HepG2 (cell line): ENCODE results near the gene RARG. TPM values are rescaled to one million over a fixed set of nuclear protein-coding genes. Genes with fewer than 3 reads are reported as not detected.

Source experiments
- ATAC-seq: fragments of 200-7000 bp; cut with Tn5 transposase; 3 replicates; pipeline ENCODE4 v1.9.1; 2020; ENCODE audit warnings: mild to moderate bottlenecking, moderate library complexity
- BruUV-seq: library from RNA; stranded (reverse); fragments of 400-500 nt; replicated peaks from 2 replicates; lab custom pipeline; 2021; lab: Mats Ljungman, UMichigan
- CTCF ChIA-PET: fragments of 300-600 bp; formaldehyde crosslinking; extraction: SDS; loops from one replicate; lab custom pipeline; 2021; ENCODE audit warnings: low total read pairs, inconsistent platforms, low intra/inter-chr PET ratio; lab: Yijun Ruan, JAX
- POLR2A ChIA-PET: fragments of 350-600 bp; sonication (Branson Sonifier 250); formaldehyde crosslinking; loops from one replicate; lab custom pipeline; 2020; ENCODE audit warnings: antibody characterized with exemption, inconsistent platforms; lab: Yijun Ruan, JAX
- DNase-seq: peaks from one replicate; pipeline ENCODE4 v3.0.0-alpha.2; 2015; ENCODE audit warnings: low spot score
- FAIRE-seq: peaks from 3 replicates; lab custom pipeline; 2011; peaks lifted over from hg19 to GRCh38; lab: Jason Lieb, UNC
- H2AFZ ChIP-seq: one replicate; pipeline ENCODE4 v1.6.1; 2011; ENCODE audit warnings: low read length, inconsistent platforms
- H3K27ac ChIP-seq: fragments of 300-600 bp; 3 replicates; pipeline ENCODE4 v1.8.0; 2011; ENCODE audit warnings: mixed run types, mild to moderate bottlenecking, mixed read lengths, low read length, inconsistent platforms; ENCODE audit not compliant: insufficient read depth; ENCODE audit errors: extremely low read length
- H3K27me3 ChIP-seq, 2 experiments: fragments of 200-600 bp in 1 of 2; 2 replicates in 1 of 2; 3 replicates in 1 of 2; pipeline versions ENCODE4 v1.6.0 to v1.8.0; 2011; ENCODE audit warnings: low read length in 2 of 2, mild to moderate bottlenecking in 2 of 2, moderate library complexity in 2 of 2, inconsistent platforms in 1 of 2; ENCODE audit not compliant: insufficient read depth in 2 of 2, control insufficient read depth in 1 of 2
- H3K36me3 ChIP-seq, 2 experiments: fragments of 200-600 bp in 1 of 2; replicated peaks in 1 of 2; 2 replicates in 1 of 2; 3 replicates in 1 of 2; pipeline versions ENCODE4 v1.5.1 to v1.8.0; 2011; ENCODE audit warnings: low read length in 2 of 2, inconsistent platforms in 1 of 2; ENCODE audit not compliant: insufficient read depth in 2 of 2, control insufficient read depth in 1 of 2
- H3K4me1 ChIP-seq: 2 replicates; pipeline ENCODE4 v1.5.1; 2012; ENCODE audit warnings: low read length, inconsistent platforms; ENCODE audit not compliant: insufficient read depth
- H3K4me2 ChIP-seq: 2 replicates; pipeline ENCODE4 v1.6.0; 2011; ENCODE audit warnings: low read depth, low read length, inconsistent platforms
- H3K4me3 ChIP-seq, 3 experiments: fragments of 200-600 bp in 1 of 3; sonication (generic), shearing (Covaris generic) in 1 of 3; replicated peaks in 1 of 3; 2 replicates each; pipeline ENCODE4 v1.5.1; 2011 to 2016; ENCODE audit warnings: low read length in 3 of 3, inconsistent platforms in 2 of 3, low read depth in 2 of 3, mild to moderate bottlenecking in 2 of 3, control low read depth in 1 of 3, mixed read lengths in 1 of 3; ENCODE audit not compliant: insufficient read depth in 1 of 3
- H3K79me2 ChIP-seq: one replicate; pipeline ENCODE4 v1.6.1; 2011; ENCODE audit warnings: low read length, inconsistent platforms; ENCODE audit not compliant: insufficient read depth
- H3K9ac ChIP-seq: 2 replicates; pipeline ENCODE4 v1.6.0; 2011; ENCODE audit warnings: mild to moderate bottlenecking, low read depth, low read length, inconsistent platforms; ENCODE audit not compliant: insufficient read depth
- H3K9me3 ChIP-seq: 2 replicates; pipeline ENCODE4 v1.5.1; 2012; ENCODE audit warnings: mild to moderate bottlenecking, low read length
- H4K20me1 ChIP-seq: 2 replicates; pipeline ENCODE4 v1.6.0; 2011; ENCODE audit warnings: inconsistent platforms, mild to moderate bottlenecking, low read length, moderate library complexity; ENCODE audit not compliant: insufficient read depth
- NFE2L2 ChIP-seq: fragments of 150-350 bp; IDR thresholded peaks from 2 replicates; pipeline ENCODE4 v1.6.1; 2014; ENCODE audit warnings: low read length
- SNAPC2 ChIP-seq: sonication (generic); formaldehyde crosslinking; IDR thresholded peaks from 2 replicates; pipeline ENCODE4 v1.8.1; 2022; ENCODE audit warnings: mild to moderate bottlenecking, missing genetic modification reagents
- SOX13 ChIP-seq, 3 experiments: fragments of 450-650 bp in 1 of 3; sonication (generic) in 1 of 3; formaldehyde crosslinking in 1 of 3; IDR thresholded peaks in 2 of 3; conservative IDR thresholded peaks in 1 of 3; 2 replicates each; pipeline versions ENCODE4 v1.5.0 to v1.6.1; 2016 to 2020; ENCODE audit warnings: antibody characterized with exemption in 1 of 3, mild to moderate bottlenecking in 1 of 3, missing compliant biosample characterization in 1 of 3, missing genetic modification reagents in 1 of 3, moderate library complexity in 1 of 3
- ZKSCAN8 ChIP-seq: IDR thresholded peaks from 2 replicates; pipeline ENCODE4 v1.6.1; 2016; ENCODE audit warnings: borderline replicate concordance, missing genetic modification reagents, missing compliant biosample characterization
- ZNF160 ChIP-seq: sonication (generic); formaldehyde crosslinking; IDR thresholded peaks from 2 replicates; pipeline ENCODE4 v1.8.0; 2022; ENCODE audit warnings: mild to moderate bottlenecking, inconsistent platforms, missing genetic modification reagents
- ZNF331 ChIP-seq: sonication (generic); formaldehyde crosslinking; IDR thresholded peaks from 2 replicates; pipeline ENCODE4 v1.4.0; 2020; ENCODE audit warnings: missing genetic modification reagents
- ZNF629 ChIP-seq: sonication (generic); formaldehyde crosslinking; conservative IDR thresholded peaks from 2 replicates; pipeline ENCODE4 v1.5.0; 2020; ENCODE audit warnings: missing genetic modification reagents
- ZNF773 ChIP-seq: sonication (generic); formaldehyde crosslinking; IDR thresholded peaks from 2 replicates; pipeline ENCODE4 v1.4.0; 2020; ENCODE audit warnings: missing genetic modification reagents, borderline replicate concordance
- WGBS: methylation state at CpG from one replicate; pipeline ENCODE4 v1.1.6; 2017; ENCODE audit warnings: low lambda C conversion rate; 5-methylcytosine and 5-hydroxymethylcytosine counted together
- in situ Hi-C: cut with HindIII; loops from 2 replicates; pipeline ENCODE4 v1.10.0; 2017; ENCODE audit warnings: low pct_unique_long_range_greater_than_20kb; ENCODE audit not compliant: extremely low pct_ligation_motif_present
- intact Hi-C: fragments of 100-400 bp; cut with micrococcal nuclease; formaldehyde crosslinking; loops from one replicate; pipeline ENCODE4 v1.10.0; 2022; ENCODE audit not compliant: unreplicated experiment
- polyA plus RNA-seq, 8 experiments: library from polyadenylated mRNA; depleted of rRNA in 3 of 8; stranded (reverse) in 7 of 8; unstranded in 1 of 8; fragments of >200 nt; fragmentation: Illumina TruSeq in 4 of 8; extraction: Trizol in 4 of 8; gene quantifications; 2 replicates each; pipeline versions ENCODE4 v1.2.1 to v1.2.3, GENCODE V29; 2011 to 2016; ENCODE audit warnings: low read depth in 4 of 8, missing spikeins in 1 of 8, mixed read lengths in 1 of 8; ENCODE audit not compliant: insufficient read depth in 1 of 8
- total RNA-seq, 5 experiments: library from RNA; depleted of rRNA; stranded (reverse); fragments of >200 nt; fragmentation: Illumina TruSeq; extraction: Trizol; gene quantifications; 2 replicates each; pipeline ENCODE4 v1.2.3, GENCODE V29; 2016; ENCODE audit warnings: low read depth in 1 of 5

Gene RARG
- total and polyA plus RNA-seq, 2 of the 13 experiments (the other 11 are each of a cell fraction or from before 2014, with no cell fraction given): 0.77 to 1.5 TPM

DNA sequence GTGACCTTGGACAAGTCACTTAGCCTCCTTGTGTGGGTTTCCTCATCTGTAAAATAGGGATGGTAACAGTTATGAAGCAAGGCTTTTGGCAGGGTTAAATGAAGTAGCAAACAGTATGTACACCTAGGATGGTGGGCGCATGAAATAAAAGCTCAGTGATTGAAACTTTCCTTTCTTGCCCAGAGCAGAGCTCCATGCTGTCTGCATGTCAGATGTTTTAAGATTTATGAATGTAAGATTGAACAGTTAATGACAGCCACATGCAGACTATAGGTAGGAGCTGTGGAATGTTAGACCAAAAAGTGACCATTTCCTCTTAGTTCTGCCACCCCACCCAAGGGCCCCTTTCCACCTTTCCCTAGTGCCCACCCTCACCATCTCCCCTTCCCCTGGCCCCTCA, 37.0 kb downstream of the RARG start:
- ChIA-PET CTCF (no interaction called here), POLR2A (interaction anchor here (1.0 to 1.6 kb wide), 6 partner anchors 12 to 129 kb away, joined by 3 to 5 read pairs (median 4); partner anchors contain the start of genes PFDN5 and SPRYD3)
- BruUV-seq: no TSS peak
- intact Hi-C loops (loop anchor here (2.0 kb wide), 1 partner anchor 36 kb away; no protein-coding TSS in a partner anchor), in situ Hi-C loops (loop anchor here (5.0 kb wide), 2 partner anchors 38 to 133 kb away; no protein-coding TSS in a partner anchor)
- H3K4me3 ChIP-seq: no peak overlapping the region
- no peaks in the 10 kb centered on the region for H3K9me3 ChIP-seq
- H3K79me2 ChIP-seq: no peaks in the 10 kb centered on the region
- H3K9ac ChIP-seq: no peak overlapping the region
- FAIRE-seq: no peak
- no peak for DNase-seq
- peak overlapping the region; percentile 16; the same call in 1 of the 2 replicates for H3K4me2 ChIP-seq
- 0 out of 5 replicates have a peak, but pooled peaks cover 0 to 2% of the 10 kb centered on the region in 2 experiments for H3K27me3 ChIP-seq
- no peak for TF ChIP-seq SOX13 (IDR thresholded peaks at IDR 0.05)
- TF ChIP-seq SOX13 (CRISPR knock-in tag; conservative IDR thresholded peaks at IDR 0.05 in 1 of 2, IDR thresholded peaks at IDR 0.05 in 1 of 2): peak in 1 of 2 experiments; percentile 13; a peak in 1 of 4 replicates
- no peak for TF ChIP-seq ZNF773 (CRISPR knock-in tag)
- no peak for TF ChIP-seq ZKSCAN8
- TF ChIP-seq ZNF629: 0 out of 2 replicates have a peak, but pooled peaks have one; percentile 28
- no peak for TF ChIP-seq SNAPC2 (CRISPR knock-in tag)
- no peak for TF ChIP-seq NFE2L2
- no peak for TF ChIP-seq ZNF331 (CRISPR knock-in tag)
- no peak for TF ChIP-seq ZNF160 (CRISPR knock-in tag)
- H3K36me3 ChIP-seq: no peaks in the 10 kb centered on the region; a peak in 2 of 5 replicates
- peaks cover 3% of the 10 kb centered on the region; the same call in 1 of the 2 replicates for H4K20me1 ChIP-seq
- H3K27ac ChIP-seq: no peak overlapping the region
- no peak overlapping the region for H2AFZ ChIP-seq
- no peak for ATAC-seq
- peaks cover 37% of the 10 kb centered on the region for H3K4me1 ChIP-seq
- WGBS: 61% methylated on average over 1 of the region's 1 CpG
